GM03348 (cell line): Measurements from ENCODE around the gene STAG1.
"Not testable (repeated sequence)": the region's sequence is repeated elsewhere in the genome, so short reads cannot be mapped to it uniquely, and the experiment has no call there.

Source experiments
- DNase-seq: peaks from one replicate; pipeline ENCODE4 v3.0.0; 2012; ENCODE audit warnings: low spot score

Gene STAG1

DNA sequence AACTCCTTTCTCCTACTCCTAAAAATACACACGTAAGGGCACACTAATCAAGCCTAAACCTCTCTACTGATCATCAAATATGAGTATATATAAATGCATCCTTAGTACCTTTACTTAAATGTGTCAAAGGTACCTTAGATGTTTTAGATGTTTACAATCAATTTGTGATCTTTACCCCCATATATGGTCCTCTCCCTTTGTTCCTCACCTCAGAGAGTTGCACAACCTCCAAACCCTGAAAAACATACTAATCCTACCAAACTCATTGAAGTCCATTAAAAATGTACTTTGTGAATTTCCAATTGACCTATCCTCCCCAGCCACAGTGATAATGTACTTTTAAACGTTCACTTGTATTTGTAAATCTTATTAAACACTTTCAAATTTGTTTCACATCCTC, 249.1 kb downstream of the STAG1 start:
- no peak for DNase-seq

DNA sequence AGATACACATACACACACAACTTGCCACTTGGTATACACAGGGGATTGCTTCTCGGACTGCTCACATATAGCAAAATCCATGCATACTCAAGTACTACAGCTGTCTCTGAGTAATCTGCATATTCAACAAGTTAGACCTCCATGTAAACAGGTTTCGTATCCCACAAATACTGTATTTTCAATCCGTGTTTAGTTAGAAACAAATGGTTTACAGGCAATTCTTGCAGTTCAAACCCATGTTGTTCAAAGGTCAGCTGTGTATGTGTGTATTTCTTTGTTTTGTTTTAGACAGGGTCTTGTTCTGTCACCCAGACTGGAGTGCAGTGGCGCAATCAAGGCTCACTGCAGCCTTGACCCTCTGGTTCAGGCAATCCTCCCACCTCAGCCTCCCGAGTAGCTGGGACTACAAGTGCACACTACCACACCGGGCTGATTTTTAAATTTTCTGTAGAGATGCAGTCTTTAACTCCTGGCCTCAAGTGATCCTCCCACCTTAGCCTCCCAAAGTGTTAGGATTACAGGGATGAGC, 253.2 kb downstream of the STAG1 start:
- no peak for DNase-seq

- DNase-seq, result no peak
Measured at GRCh38 chr3:136495213-136495612, 257.0 kb downstream of the STAG1 start.

GRCh38 chr3:136490646-136491405, 261.4 kb downstream of the STAG1 start:
- no peak for DNase-seq

DNA sequence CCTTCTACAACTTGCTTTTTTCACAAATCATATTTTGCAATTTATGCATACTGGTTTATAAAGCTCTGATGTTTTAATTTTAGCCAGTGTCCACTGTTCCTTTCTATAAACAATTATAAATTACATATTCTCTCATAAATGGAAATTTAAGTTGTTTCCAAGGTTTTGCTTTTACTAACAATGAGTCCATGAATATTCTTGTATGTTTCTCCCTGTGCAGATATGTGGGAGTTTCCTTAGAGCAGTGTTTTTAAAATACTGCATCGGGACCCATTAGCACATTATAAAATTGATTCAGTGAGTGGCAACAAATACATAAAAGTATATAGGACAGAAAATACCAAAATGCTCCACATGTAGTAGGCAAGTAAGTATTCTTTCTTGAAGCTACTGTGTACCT, 266.4 kb downstream of the STAG1 start:
- no peak for DNase-seq

GRCh38 chr3:136476280-136476679, 275.9 kb downstream of the STAG1 start:
- no peak for DNase-seq

GRCh38 chr3:136474876-136475275, 277.3 kb downstream of the STAG1 start:
- not testable (repeated sequence) for DNase-seq

- no peak for DNase-seq
Measured at GRCh38 chr3:136473716-136474326, 278.4 kb downstream of the STAG1 start.

GRCh38 chr3:136465296-136465695, 286.9 kb downstream of the STAG1 start:
- DNase-seq, result no peak

DNA sequence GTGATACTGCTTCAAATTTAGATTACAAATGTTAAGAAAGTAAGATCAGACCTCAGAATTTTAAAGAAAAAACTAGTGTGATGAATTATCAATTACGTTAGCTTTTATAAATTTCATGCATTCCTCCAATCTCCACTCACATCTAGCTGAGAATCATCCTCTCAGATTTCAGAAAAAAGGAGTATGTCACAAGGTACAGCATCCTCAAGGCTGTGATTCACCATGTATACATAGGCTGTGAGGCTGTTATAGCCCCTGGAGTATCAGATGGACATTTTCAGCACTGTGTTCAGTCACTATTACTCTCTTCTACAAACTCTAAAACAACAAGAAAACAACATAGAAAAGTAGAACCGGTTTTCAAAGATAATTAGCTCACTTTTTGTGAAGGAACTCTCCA, 287.7 kb downstream of the STAG1 start:
- no peak for DNase-seq

DNA sequence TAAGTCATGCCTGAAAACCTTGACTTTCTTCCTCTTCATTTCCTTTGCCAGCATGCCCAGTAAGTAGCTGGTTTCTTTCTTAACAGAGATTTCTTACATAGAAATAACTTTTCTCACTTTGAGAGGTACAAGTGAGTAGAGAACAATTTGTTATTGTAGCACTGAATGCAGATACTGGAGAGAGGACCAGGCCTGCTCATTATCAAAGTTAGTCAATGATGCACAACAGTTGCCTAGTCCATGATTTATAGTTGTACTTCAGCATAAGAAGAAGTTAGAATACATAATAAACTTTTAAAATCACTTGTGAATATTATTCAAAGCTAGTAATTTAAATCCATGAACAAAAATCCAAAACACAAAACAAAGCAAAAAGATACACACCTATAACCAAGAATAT, 289.0 kb downstream of the STAG1 start:
- DNase-seq, result no peak

GRCh38 chr3:136457793-136458192, 294.4 kb downstream of the STAG1 start:
- no peak for DNase-seq

GRCh38 chr3:136456196-136456595, 296.0 kb downstream of the STAG1 start:
- no peak for DNase-seq

- DNase-seq, result no peak
Measured at GRCh38 chr3:136444581-136444980, 307.6 kb downstream of the STAG1 start.

DNA sequence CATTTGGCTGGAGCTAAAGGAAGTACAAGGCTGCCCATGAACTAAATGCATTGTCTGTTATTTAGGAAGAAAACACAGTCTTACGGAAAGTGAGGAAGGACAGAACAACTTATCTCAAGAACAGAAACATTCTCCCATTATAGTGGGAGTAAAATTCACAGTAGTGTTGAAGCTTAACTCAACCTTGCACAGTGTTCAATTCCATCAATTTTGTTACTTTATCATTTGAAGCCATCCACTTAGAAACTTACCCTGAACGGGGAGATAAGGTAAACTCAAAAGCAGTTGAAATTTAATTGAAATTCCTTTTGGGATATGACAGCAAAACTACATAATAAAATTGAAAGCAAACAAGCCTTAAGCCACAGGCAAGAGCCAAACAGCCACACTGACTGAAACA, 315.1 kb downstream of the STAG1 start:
- no peak for DNase-seq

DNA sequence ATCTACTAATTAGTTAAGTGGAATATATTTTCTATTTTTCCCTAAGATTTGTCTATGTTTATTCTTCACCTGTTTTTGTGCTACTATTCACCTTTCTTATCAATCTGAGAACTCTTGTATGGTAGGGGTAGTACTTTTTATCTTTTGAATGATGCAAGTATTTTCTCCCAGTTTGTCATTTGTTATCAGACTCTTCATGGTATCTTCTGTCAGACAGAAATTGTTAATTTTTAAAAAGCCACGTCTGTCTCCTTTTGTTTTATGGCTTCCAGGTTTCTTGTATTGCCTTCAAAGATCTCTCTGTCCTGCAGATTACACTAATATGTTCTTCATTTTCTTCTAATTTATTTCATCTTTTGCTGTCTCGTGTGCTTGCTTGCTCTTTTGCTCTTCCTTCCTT, 317.7 kb downstream of the STAG1 start:
- DNase-seq, result no peak

- DNase-seq, result no peak
Measured at GRCh38 chr3:136432685-136433084, 319.5 kb downstream of the STAG1 start.

GRCh38 chr3:136428167-136428566, 324.0 kb downstream of the STAG1 start:
- DNase-seq, result no peak

DNA sequence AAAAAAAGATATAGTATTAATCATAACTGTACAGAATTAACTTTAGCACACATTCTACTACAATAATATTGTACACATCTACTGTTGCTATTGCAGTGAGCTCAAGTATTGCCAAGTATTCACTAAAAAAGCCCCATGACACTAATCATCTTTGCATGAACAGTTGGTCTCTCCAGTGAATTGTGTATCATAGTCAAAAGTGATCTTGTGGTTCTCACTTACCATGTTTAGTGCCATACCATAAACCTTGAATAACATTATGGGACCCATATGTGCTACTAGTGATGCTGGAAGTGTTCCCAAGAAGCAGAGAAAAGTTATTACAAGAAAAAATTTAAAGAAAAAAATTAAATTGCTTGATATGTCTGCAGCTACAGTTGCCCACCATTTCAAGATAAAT, 324.9 kb downstream of the STAG1 start:
- no peak for DNase-seq

DNA sequence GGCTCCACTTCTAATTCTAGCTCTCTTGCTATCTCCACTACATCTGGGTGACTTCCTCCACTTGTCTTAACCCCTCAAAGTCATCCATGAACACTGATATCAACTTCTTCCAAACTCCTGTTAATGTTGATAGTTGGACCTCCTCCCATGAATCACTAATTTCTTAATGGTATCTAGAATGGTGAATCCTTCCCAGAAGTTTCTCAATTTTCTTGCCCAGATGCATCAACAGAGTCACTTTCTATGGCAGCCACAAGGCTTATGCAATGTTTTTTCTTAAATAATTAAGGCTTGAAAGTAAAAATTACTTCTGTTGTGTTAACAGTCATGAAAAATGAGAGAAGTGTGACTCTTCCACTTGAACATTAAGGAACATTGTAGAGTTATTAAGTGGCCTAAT, 337.7 kb downstream of the STAG1 start:
- DNase-seq, result no peak

- DNase-seq, result no peak
Measured at GRCh38 chr3:136412307-136412706, 339.9 kb downstream of the STAG1 start.

DNA sequence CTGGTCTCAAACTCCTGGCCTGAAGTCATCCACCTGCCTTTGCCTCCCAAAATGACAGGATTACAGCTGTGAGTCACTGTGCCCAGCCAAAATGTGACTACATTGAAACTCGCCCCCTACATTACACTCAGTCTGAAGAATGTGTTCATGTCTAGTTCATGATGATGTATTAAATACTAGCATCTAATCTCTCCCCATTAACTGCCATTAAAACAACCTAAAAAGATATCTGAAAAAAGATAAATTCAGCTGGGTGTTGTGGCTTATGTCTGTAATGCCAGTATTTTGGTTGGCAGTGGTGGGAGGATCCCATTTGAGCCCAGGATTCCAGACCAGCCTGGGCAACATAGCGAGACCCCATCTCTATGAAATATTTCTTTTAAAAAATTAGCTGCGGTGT, 342.6 kb downstream of the STAG1 start:
- DNase-seq, result no peak

GRCh38 chr3:136404056-136404455, 348.1 kb downstream of the STAG1 start:
- DNase-seq, result no peak

DNA sequence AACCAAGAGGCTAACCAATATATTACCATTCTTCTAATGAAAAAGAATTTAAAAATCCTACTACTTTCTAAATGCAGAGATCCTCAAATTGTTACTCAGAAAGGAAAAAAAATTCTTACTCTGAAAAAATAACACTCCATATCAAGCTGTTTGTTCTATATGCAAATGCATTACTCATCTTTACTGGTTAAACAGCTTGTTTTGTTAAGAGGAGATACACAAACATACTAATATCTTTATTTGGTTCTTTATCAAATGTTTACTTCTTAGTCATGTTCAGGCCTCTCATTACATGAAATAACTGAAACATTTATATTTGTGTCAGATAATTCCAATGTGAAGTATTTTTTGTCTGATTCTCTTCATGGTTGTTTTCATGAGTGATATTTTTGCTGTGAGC, 355.3 kb downstream of the STAG1 start:
- DNase-seq, result no peak
